ENCODE results near the gene KHDRBS1. TPM values are rescaled to one million over a fixed set of nuclear protein-coding genes. Genes with fewer than 3 reads are reported as not detected.
"Not testable (repeated sequence)": the region's sequence is repeated elsewhere in the genome, so short reads cannot be mapped to it uniquely, and the experiment has no call there.

KHDRBS1 gene
- polyA plus RNA-seq, 1 of the 3 experiments (the other 2 are of a cell fraction), result 52.8 TPM

DNA sequence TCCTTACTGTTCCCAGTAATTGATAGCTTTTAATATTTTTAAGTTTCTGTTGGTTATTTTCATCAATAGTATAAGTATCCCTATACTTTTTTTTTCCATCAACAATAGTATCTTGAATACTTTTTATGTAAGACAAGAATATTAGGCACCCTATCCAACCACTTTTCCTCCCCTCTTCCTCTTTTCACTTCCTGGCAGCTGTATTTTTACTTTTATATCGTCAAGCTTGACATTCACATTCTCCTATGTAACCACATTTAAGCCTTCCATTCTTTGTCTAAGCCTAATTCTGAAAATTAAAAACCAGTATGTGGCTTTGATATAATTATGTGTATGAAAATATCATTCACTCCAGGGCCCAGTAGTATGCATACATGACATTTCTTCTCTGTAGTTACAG is 68.4 kb downstream of the KHDRBS1 start:
- peaks cover 17 to 86% of the 10 kb centered on the region in 2 experiments for H3K36me3 ChIP-seq (replicated peaks in 1 of 2; ENCODE audit: control insufficient read depth in 1 of 2, insufficient read depth in 2 of 2, low read length in 1 of 2)
- no peaks in the 10 kb centered on the region for H3K4me1 ChIP-seq (ENCODE audit: control insufficient read depth in 1 of 2, insufficient read depth in 2 of 2, low read depth in 1 of 2, low read length in 1 of 2)
- H3K27me3 ChIP-seq (ENCODE audit: insufficient read depth), result no peaks in the 10 kb centered on the region
- TF ChIP-seq RAD21 (IDR thresholded peaks at IDR 0.05; ENCODE audit: low read length) (no peak), JUND (IDR thresholded peaks at IDR 0.05) (no peak), MEF2A (IDR thresholded peaks at IDR 0.05; ENCODE audit: borderline replicate concordance, low read depth) (no peak), ELF1 (IDR thresholded peaks at IDR 0.05) (no peak), TAF1 (IDR thresholded peaks at IDR 0.05; ENCODE audit: borderline replicate concordance, low read depth, low read length) (no peak), USF2 (IDR thresholded peaks at IDR 0.05; ENCODE audit: borderline replicate concordance, low read depth, low read length) (no peak), EZH2phosphoT487 (IDR thresholded peaks at IDR 0.05; ENCODE audit: borderline replicate concordance, low read depth) (no peak)
- TF ChIP-seq, protein P1, sequence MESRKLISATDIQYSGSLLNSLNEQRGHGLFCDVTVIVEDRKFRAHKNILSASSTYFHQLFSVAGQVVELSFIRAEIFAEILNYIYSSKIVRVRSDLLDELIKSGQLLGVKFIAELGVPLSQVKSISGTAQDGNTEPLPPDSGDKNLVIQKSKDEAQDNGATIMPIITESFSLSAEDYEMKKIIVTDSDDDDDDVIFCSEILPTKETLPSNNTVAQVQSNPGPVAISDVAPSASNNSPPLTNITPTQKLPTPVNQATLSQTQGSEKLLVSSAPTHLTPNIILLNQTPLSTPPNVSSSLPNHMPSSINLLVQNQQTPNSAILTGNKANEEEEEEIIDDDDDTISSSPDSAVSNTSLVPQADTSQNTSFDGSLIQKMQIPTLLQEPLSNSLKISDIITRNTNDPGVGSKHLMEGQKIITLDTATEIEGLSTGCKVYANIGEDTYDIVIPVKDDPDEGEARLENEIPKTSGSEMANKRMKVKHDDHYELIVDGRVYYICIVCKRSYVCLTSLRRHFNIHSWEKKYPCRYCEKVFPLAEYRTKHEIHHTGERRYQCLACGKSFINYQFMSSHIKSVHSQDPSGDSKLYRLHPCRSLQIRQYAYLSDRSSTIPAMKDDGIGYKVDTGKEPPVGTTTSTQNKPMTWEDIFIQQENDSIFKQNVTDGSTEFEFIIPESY (IDR thresholded peaks at IDR 0.05; ENCODE audit: borderline replicate concordance, low read depth), result no peak
- H3K9ac ChIP-seq, result no peak overlapping the region
- H3K9me3 ChIP-seq, result no peaks in the 10 kb centered on the region
- H3K4me2 ChIP-seq, result no peak overlapping the region
- ChIA-PET POLR2A (interaction anchor here (1.5 kb wide), 1 partner anchor 9 kb away, joined by 5 read pairs; the partner anchor contains the start of gene TMEM39B), CTCF (interaction anchor here (0.6 to 1.0 kb wide), 2 partner anchors 9 to 264 kb away, joined by 3 read pairs; partner anchors contain the start of gene TMEM39B)
- H3K4me3 ChIP-seq (ENCODE audit: low read depth in 2 of 2, low read length in 1 of 2), result no peak overlapping the region
- H3K9me2 ChIP-seq, result no peaks in the 10 kb centered on the region
- 93% methylated on average over 1 of the region's 1 CpG for WGBS (ENCODE audit: low lambda C conversion rate)
- H3K79me2 ChIP-seq (ENCODE audit: insufficient read depth), result peaks cover 22% of the 10 kb centered on the region; the same call in 1 of the 2 replicates
- no peak for DNase-seq
- no peaks in the 10 kb centered on the region for H4K20me1 ChIP-seq (ENCODE audit: insufficient read depth)
- H2AFZ ChIP-seq (ENCODE audit: low read depth), result no peak overlapping the region
- no peak overlapping the region for H3K27ac ChIP-seq (ENCODE audit: low read depth in 2 of 2, low read length in 1 of 2)
- H3F3A ChIP-seq (replicated peaks; ENCODE audit: insufficient read depth), result peaks cover 5% of the 10 kb centered on the region

- H3K79me2 ChIP-seq (ENCODE audit: insufficient read depth), result peaks cover 15% of the 10 kb centered on the region; the same call in 1 of the 2 replicates
- WGBS (ENCODE audit: low lambda C conversion rate), result 94% methylated on average over 2 of the region's 2 CpGs
- POLR2A ChIA-PET; H2AFZ ChIP-seq (ENCODE audit: low read depth); H3K27me3 ChIP-seq (ENCODE audit: insufficient read depth); H3F3A ChIP-seq (replicated peaks; ENCODE audit: insufficient read depth); H3K9me3 ChIP-seq; H3K27ac ChIP-seq (ENCODE audit: low read depth in 2 of 2, low read length in 1 of 2); H3K4me3 ChIP-seq (ENCODE audit: low read depth in 2 of 2, low read length in 1 of 2); H3K9ac ChIP-seq; DNase-seq; H3K9me2 ChIP-seq; H4K20me1 ChIP-seq (ENCODE audit: insufficient read depth); H3K4me1 ChIP-seq (ENCODE audit: control insufficient read depth in 1 of 2, insufficient read depth in 2 of 2, low read depth in 1 of 2, low read length in 1 of 2); H3K4me2 ChIP-seq: not testable (repeated sequence)
- CTCF ChIA-PET, result interaction anchor here (1.0 kb wide), 1 partner anchor 13 kb away, joined by 3 read pairs; the partner anchor contains the start of gene TMEM39B
- peaks cover 16 to 63% of the 10 kb centered on the region in 2 experiments for H3K36me3 ChIP-seq (replicated peaks in 1 of 2; ENCODE audit: control insufficient read depth in 1 of 2, insufficient read depth in 2 of 2, low read length in 1 of 2)
These were observed 72.7 kb downstream of the KHDRBS1 start for GRCh38 chr1:32086381-32086780.
